Neutrophil (primary cell): ENCODE data around the gene GRK4.

Source experiments
- H3K27ac ChIP-seq: fragments of 200-600 bp; sonication (generic); 2 replicates; pipeline ENCODE4 v1.5.1; 2016; ENCODE audit warnings: mild to moderate bottlenecking, moderate library complexity
- H3K27me3 ChIP-seq: fragments of 200-600 bp; sonication (generic); 2 replicates; pipeline ENCODE4 v1.6.0; 2016; ENCODE audit warnings: mild to moderate bottlenecking
- H3K36me3 ChIP-seq: fragments of 200-600 bp; sonication (generic); 2 replicates; pipeline ENCODE4 v1.5.1; 2017
- H3K4me1 ChIP-seq, 2 experiments: fragments of 200-600 bp in 1 of 2; sonication (generic) in 1 of 2; 1 replicate in 1 of 2; 2 replicates in 1 of 2; pipeline versions ENCODE4 v1.5.1 to v1.6.1; 2013 to 2016; ENCODE audit warnings: low read depth in 1 of 2, low read length in 1 of 2, mild to moderate bottlenecking in 1 of 2, moderate library complexity in 1 of 2; ENCODE audit not compliant: control insufficient read depth in 1 of 2, insufficient read depth in 1 of 2
- H3K4me3 ChIP-seq, 2 experiments: fragments of 200-600 bp in 1 of 2; sonication (generic) in 1 of 2; 1 replicate in 1 of 2; 2 replicates in 1 of 2; pipeline ENCODE4 v1.5.1; 2013 to 2016; ENCODE audit warnings: low read depth in 1 of 2, low read length in 1 of 2, mild to moderate bottlenecking in 1 of 2, moderate library complexity in 1 of 2
- H3K9me3 ChIP-seq: fragments of 200-600 bp; sonication (generic); 2 replicates; pipeline ENCODE4 v1.5.1; 2016
- CTCF ChIP-seq: fragments of 200-600 bp; sonication (generic); IDR thresholded peaks from 2 replicates; pipeline ENCODE4 v1.5.1; 2016; ENCODE audit warnings: antibody characterized with exemption

The GRK4 gene

GRCh38 chr4:2923141-2923551, 40.2 kb upstream of the GRK4 start:
- H3K36me3 ChIP-seq = peaks cover 67% of the 10 kb centered on the region
- no peaks in the 10 kb centered on the region for H3K27me3 ChIP-seq
- no peak for TF ChIP-seq CTCF
- H3K27ac ChIP-seq = peak overlapping the region; percentile 29
- no peak overlapping the region for H3K4me3 ChIP-seq
- H3K4me1 ChIP-seq = peaks cover 8 to 12% of the 10 kb centered on the region in 2 experiments
- H3K9me3 ChIP-seq = no peaks in the 10 kb centered on the region

- no peak for TF ChIP-seq CTCF
- Histone ChIP-seq H3K36me3 (peaks cover 71% of the 10 kb centered on the region), H3K9me3 (no peaks in the 10 kb centered on the region), H3K4me3 (no peak overlapping the region), H3K4me1 (peaks cover 8 to 12% of the 10 kb centered on the region in 2 experiments), H3K27me3 (no peaks in the 10 kb centered on the region), H3K27ac (no peak overlapping the region)
These were observed 39.6 kb upstream of the GRK4 start for GRCh38 chr4:2923668-2924173.

- no peak overlapping the region for H3K4me3 ChIP-seq
- H3K9me3 ChIP-seq = no peaks in the 10 kb centered on the region
- peaks cover 8 to 12% of the 10 kb centered on the region in 2 experiments for H3K4me1 ChIP-seq
- H3K27me3 ChIP-seq = no peaks in the 10 kb centered on the region
- no peak for TF ChIP-seq CTCF
- H3K36me3 ChIP-seq = peaks cover 74% of the 10 kb centered on the region
- H3K27ac ChIP-seq = no peak overlapping the region
These were observed 39.1 kb upstream of the GRK4 start for GRCh38 chr4:2924286-2924685.

GRCh38 chr4:2924765-2925301, 38.5 kb upstream of the GRK4 start:
- H3K9me3 ChIP-seq = no peaks in the 10 kb centered on the region
- no peak for TF ChIP-seq CTCF
- no peaks in the 10 kb centered on the region for H3K27me3 ChIP-seq
- H3K36me3 ChIP-seq = peaks cover 79% of the 10 kb centered on the region
- H3K4me1 ChIP-seq = peaks cover 8 to 12% of the 10 kb centered on the region in 2 experiments
- H3K27ac ChIP-seq = no peak overlapping the region
- H3K4me3 ChIP-seq = no peak overlapping the region

GRCh38 chr4:2925496-2925895, 37.9 kb upstream of the GRK4 start:
- no peaks in the 10 kb centered on the region for H3K27me3 ChIP-seq
- H3K9me3 ChIP-seq = no peaks in the 10 kb centered on the region
- no peak for TF ChIP-seq CTCF
- H3K4me3 ChIP-seq = no peak overlapping the region
- H3K4me1 ChIP-seq = peaks cover 8 to 12% of the 10 kb centered on the region in 2 experiments
- H3K27ac ChIP-seq = no peak overlapping the region
- H3K36me3 ChIP-seq = peaks cover 86% of the 10 kb centered on the region
